K562 (cell line): ENCODE measurements around the gene CNDP2.

Experiments used
- CC2D1A ChIP-seq: fragments of 450-650 bp; IDR thresholded peaks from 2 replicates; pipeline ENCODE4 v1.6.1; 2017; ENCODE audit warnings: mild to moderate bottlenecking
- CREB1 ChIP-seq, 2 experiments: sonication (generic) in 1 of 2; formaldehyde crosslinking in 1 of 2; IDR thresholded peaks; 2 replicates each; pipeline versions ENCODE4 v1.6.1 to v1.8.0; 2012 to 2022; ENCODE audit warnings: inconsistent platforms in 1 of 2, mild to moderate bottlenecking in 1 of 2, missing genetic modification reagents in 1 of 2, moderate library complexity in 1 of 2
- EGR1 ChIP-seq: fragments of 450-650 bp; conservative IDR thresholded peaks from 2 replicates; pipeline ENCODE4 v1.6.1; 2017; ENCODE audit warnings: mild to moderate bottlenecking
- L3MBTL2 ChIP-seq: fragments of 450-650 bp; IDR thresholded peaks from 2 replicates; pipeline ENCODE4 v1.6.1; 2016; ENCODE audit warnings: mild to moderate bottlenecking, moderate library complexity
- NFIC ChIP-seq: fragments of 450-650 bp; IDR thresholded peaks from 2 replicates; pipeline ENCODE4 v1.6.1; 2017; ENCODE audit warnings: mild to moderate bottlenecking, inconsistent platforms
- NR1H2 ChIP-seq: sonication (generic); formaldehyde crosslinking; IDR thresholded peaks from 2 replicates; pipeline ENCODE4 v1.4.0; 2020; ENCODE audit warnings: mild to moderate bottlenecking, missing genetic modification reagents
- POLR2AphosphoS5 ChIP-seq: IDR thresholded peaks from 2 replicates; pipeline ENCODE4 v1.6.1; 2011; ENCODE audit warnings: mild to moderate bottlenecking, low read depth, low read length, moderate library complexity; ENCODE audit not compliant: control insufficient read depth, insufficient read depth
- RNF2 ChIP-seq: sonication (generic); IDR thresholded peaks from 2 replicates; pipeline ENCODE4 v1.6.1; 2016
- SP1 ChIP-seq: sonication (generic); formaldehyde crosslinking; IDR thresholded peaks from 2 replicates; pipeline ENCODE4 v1.8.1; 2022; ENCODE audit warnings: mild to moderate bottlenecking, missing genetic modification reagents
- ZKSCAN1 ChIP-seq: fragments of 150-350 bp; IDR thresholded peaks from 2 replicates; pipeline ENCODE4 v1.6.1; 2016; ENCODE audit warnings: low read depth, low read length
- ZNF507 ChIP-seq: conservative IDR thresholded peaks from 2 replicates; pipeline ENCODE4 v1.6.1; 2017; ENCODE audit warnings: missing genetic modification characterization, missing compliant biosample characterization
- TF ChIP-seq, protein P1 (sequence below): fragments of 450-650 bp; formaldehyde crosslinking; IDR thresholded peaks from 2 replicates; pipeline ENCODE4 v1.4.0; 2022; ENCODE audit warnings: missing genetic modification characterization
- TF ChIP-seq, protein P2 (sequence below), 2 experiments: IDR thresholded peaks; 2 replicates each; pipeline ENCODE4 v1.6.1; 2012; ENCODE audit warnings: improper control_type of control experiment in 2 of 2, low read depth in 2 of 2, low read length in 2 of 2, borderline replicate concordance in 1 of 2

DNA sequence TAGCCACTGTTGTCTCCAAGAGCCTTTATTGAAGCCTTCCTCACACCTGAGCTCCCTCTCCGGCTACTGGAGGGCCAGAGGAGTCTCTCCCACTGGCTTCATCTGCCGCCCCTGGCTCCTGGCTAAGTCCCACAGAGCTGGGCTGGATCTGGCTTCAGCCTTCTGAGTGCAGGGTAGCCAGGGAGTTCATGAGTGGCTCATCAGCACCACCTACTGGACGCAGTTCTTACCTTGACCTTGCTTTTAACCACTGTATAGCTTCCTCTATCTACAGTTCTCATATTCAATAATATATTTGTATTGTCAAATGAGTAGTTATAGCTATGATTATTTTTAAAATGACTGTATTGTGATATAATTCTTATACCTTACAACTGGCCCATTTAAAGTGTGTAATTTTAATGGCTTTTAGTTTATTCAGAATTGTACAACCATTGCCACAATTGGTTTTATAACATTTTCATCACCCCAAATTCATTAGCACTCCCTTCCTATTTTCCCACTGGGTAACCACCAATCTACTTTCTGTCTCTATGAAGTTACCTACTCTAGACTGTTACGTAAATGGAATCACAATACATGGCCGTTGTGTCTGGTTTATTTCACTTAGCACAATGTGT, 55.9 kb downstream of the CNDP2 start:
- TF ChIP-seq SP1 = no peak
- no peak for TF ChIP-seq ZKSCAN1
- TF ChIP-seq ZNF507 = no peak
- TF ChIP-seq CREB1 (IDR thresholded peaks at IDR 0.05) = no peak
- TF ChIP-seq CREB1 (CRISPR knock-in tag; IDR thresholded peaks at IDR 0.05) = no peak
- no peak for TF ChIP-seq RNF2
- no peak for TF ChIP-seq NFIC
- no peak for TF ChIP-seq CC2D1A
- TF ChIP-seq, protein P1, sequence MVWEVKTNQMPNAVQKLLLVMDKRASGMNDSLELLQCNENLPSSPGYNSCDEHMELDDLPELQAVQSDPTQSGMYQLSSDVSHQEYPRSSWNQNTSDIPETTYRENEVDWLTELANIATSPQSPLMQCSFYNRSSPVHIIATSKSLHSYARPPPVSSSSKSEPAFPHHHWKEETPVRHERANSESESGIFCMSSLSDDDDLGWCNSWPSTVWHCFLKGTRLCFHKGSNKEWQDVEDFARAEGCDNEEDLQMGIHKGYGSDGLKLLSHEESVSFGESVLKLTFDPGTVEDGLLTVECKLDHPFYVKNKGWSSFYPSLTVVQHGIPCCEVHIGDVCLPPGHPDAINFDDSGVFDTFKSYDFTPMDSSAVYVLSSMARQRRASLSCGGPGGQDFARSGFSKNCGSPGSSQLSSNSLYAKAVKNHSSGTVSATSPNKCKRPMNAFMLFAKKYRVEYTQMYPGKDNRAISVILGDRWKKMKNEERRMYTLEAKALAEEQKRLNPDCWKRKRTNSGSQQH (CRISPR knock-in tag) = no peak
- no peak for TF ChIP-seq POLR2AphosphoS5
- no peak for TF ChIP-seq NR1H2
- TF ChIP-seq L3MBTL2 = no peak
- TF ChIP-seq, protein P2, sequence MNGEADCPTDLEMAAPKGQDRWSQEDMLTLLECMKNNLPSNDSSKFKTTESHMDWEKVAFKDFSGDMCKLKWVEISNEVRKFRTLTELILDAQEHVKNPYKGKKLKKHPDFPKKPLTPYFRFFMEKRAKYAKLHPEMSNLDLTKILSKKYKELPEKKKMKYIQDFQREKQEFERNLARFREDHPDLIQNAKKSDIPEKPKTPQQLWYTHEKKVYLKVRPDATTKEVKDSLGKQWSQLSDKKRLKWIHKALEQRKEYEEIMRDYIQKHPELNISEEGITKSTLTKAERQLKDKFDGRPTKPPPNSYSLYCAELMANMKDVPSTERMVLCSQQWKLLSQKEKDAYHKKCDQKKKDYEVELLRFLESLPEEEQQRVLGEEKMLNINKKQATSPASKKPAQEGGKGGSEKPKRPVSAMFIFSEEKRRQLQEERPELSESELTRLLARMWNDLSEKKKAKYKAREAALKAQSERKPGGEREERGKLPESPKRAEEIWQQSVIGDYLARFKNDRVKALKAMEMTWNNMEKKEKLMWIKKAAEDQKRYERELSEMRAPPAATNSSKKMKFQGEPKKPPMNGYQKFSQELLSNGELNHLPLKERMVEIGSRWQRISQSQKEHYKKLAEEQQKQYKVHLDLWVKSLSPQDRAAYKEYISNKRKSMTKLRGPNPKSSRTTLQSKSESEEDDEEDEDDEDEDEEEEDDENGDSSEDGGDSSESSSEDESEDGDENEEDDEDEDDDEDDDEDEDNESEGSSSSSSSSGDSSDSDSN (IDR thresholded peaks at IDR 0.05; ENCODE audit: borderline replicate concordance in 1 of 2, low read depth in 2 of 2, low read length in 2 of 2) = no peak
- no peak for TF ChIP-seq EGR1
